Bronchial epithelial cell (primary cell): ENCODE measurements around the gene DNM1L. TPM values are rescaled to one million over a fixed set of nuclear protein-coding genes. Genes with fewer than 3 reads are reported as not detected.

Experiments
- DNase-seq: peaks from one replicate; pipeline ENCODE4 v3.0.0-alpha.2; 2010; ENCODE audit warnings: low read depth
- FAIRE-seq: peaks from 2 replicates; lab custom pipeline; 2011; peaks lifted over from hg19 to GRCh38; lab: Jason Lieb, UNC
- H3K27me3 ChIP-seq: 2 replicates; pipeline ENCODE4 v1.5.1; 2011; ENCODE audit warnings: low read length; ENCODE audit not compliant: control insufficient read depth, insufficient read depth
- H3K36me3 ChIP-seq: 2 replicates; pipeline ENCODE4 v1.5.1; 2011; ENCODE audit warnings: low read length; ENCODE audit not compliant: control insufficient read depth, insufficient read depth
- H3K4me3 ChIP-seq: 2 replicates; pipeline ENCODE4 v1.5.1; 2011; ENCODE audit warnings: mild to moderate bottlenecking, low read depth, low read length, control low read depth
- CTCF ChIP-seq: IDR thresholded peaks from 2 replicates; pipeline ENCODE4 v1.5.1; 2011; ENCODE audit warnings: mild to moderate bottlenecking, moderate library complexity, low read length, control low read depth, inconsistent platforms; ENCODE audit not compliant: insufficient read depth, severe bottlenecking
- total RNA-seq: library from RNA; depleted of rRNA; stranded (reverse); fragments of >200 nt; gene quantifications from 2 replicates; pipeline ENCODE4 v1.2.1, GENCODE V29; 2014

Gene DNM1L
- total RNA-seq, 1 donor from 2014 or later, result 69.2 TPM

- DNase-seq (no peak), FAIRE-seq (no peak)
- H3K27me3 ChIP-seq, result no peaks in the 10 kb centered on the region
- TF ChIP-seq CTCF, result no peak
- H3K36me3 ChIP-seq, result no peaks in the 10 kb centered on the region
- H3K4me3 ChIP-seq, result no peak overlapping the region
Observed at GRCh38 chr12:32669584-32669983, 9.5 kb upstream of the DNM1L start.

- peak; percentile 55 for TF ChIP-seq CTCF
- FAIRE-seq, result no peak
- no peaks in the 10 kb centered on the region for H3K27me3 ChIP-seq
- H3K36me3 ChIP-seq, result no peaks in the 10 kb centered on the region
- no peak overlapping the region for H3K4me3 ChIP-seq
- peak; percentile 53 for DNase-seq
Observed at GRCh38 chr12:32671930-32672780, 6.9 kb upstream of the DNM1L start.

GRCh38 chr12:32679920-32680237 is 778 bp downstream of the DNM1L start:
- DNase-seq, result no peak
- no peaks in the 10 kb centered on the region for H3K36me3 ChIP-seq
- H3K27me3 ChIP-seq, result no peaks in the 10 kb centered on the region
- H3K4me3 ChIP-seq, result peak overlapping the region; percentile 94
- FAIRE-seq, result no peak
- TF ChIP-seq CTCF, result no peak

- no peaks in the 10 kb centered on the region for H3K36me3 ChIP-seq
- no peaks in the 10 kb centered on the region for H3K27me3 ChIP-seq
- DNase-seq (no peak), FAIRE-seq (no peak)
- TF ChIP-seq CTCF, result no peak
- H3K4me3 ChIP-seq, result no peak overlapping the region
Observed at GRCh38 chr12:32680787-32681186, 1.7 kb downstream of the DNM1L start.

- Histone ChIP-seq H3K36me3 (no peaks in the 10 kb centered on the region), H3K27me3 (no peaks in the 10 kb centered on the region), H3K4me3 (no peak overlapping the region)
- DNase-seq (no peak), FAIRE-seq (no peak)
- no peak for TF ChIP-seq CTCF
Observed at GRCh38 chr12:32681272-32681671, 2.2 kb downstream of the DNM1L start.

- FAIRE-seq (no peak), DNase-seq (no peak)
- Histone ChIP-seq H3K36me3 (no peaks in the 10 kb centered on the region), H3K27me3 (no peaks in the 10 kb centered on the region), H3K4me3 (no peak overlapping the region)
- TF ChIP-seq CTCF, result no peak
Observed at GRCh38 chr12:32686340-32686739, 7.2 kb downstream of the DNM1L start.
